Muscle layer of duodenum (tissue), 2 donors: ENCODE results near the gene ABCC9.
"Not testable (repeated sequence)": the region's sequence is repeated elsewhere in the genome, so short reads cannot be mapped to it uniquely, and the experiment has no call there.

Experiments
- H3K27ac ChIP-seq: one replicate; pipeline ENCODE4 v1.7.0; 2013; ENCODE audit warnings: mild to moderate bottlenecking, low read length
- H3K27me3 ChIP-seq: one replicate; pipeline ENCODE4 v1.7.0; 2013; ENCODE audit warnings: low read depth, mild to moderate bottlenecking, control low read depth, low read length
- H3K36me3 ChIP-seq, 2 donors: one replicate each; pipeline ENCODE4 v1.7.0; 2013; ENCODE audit warnings: low read length in 2 of 2, control low read depth in 1 of 2, mild to moderate bottlenecking in 1 of 2; ENCODE audit not compliant: insufficient read depth in 2 of 2, control insufficient read depth in 1 of 2
- H3K4me1 ChIP-seq, 2 donors: one replicate each; pipeline ENCODE4 v1.7.0; 2013; ENCODE audit warnings: low read length in 2 of 2, mild to moderate bottlenecking in 2 of 2, control low read depth in 1 of 2, moderate library complexity in 1 of 2; ENCODE audit not compliant: insufficient read depth in 2 of 2, control insufficient read depth in 1 of 2
- H3K4me3 ChIP-seq, 2 donors: one replicate each; pipeline ENCODE4 v1.7.0; 2013; ENCODE audit warnings: low read length in 2 of 2, low read depth in 1 of 2, mild to moderate bottlenecking in 1 of 2
- H3K9me3 ChIP-seq, 2 donors: one replicate each; pipeline ENCODE4 v1.7.0; 2013; ENCODE audit warnings: low read length in 2 of 2, control low read depth in 1 of 2, mild to moderate bottlenecking in 1 of 2; ENCODE audit not compliant: control insufficient read depth in 1 of 2
- donor health status: healthy.

The ABCC9 gene

GRCh38 chr12:21933656-21934055 is 7.6 kb downstream of the ABCC9 start:
- peaks cover 0 to 6% of the 10 kb centered on the region in 2 donors for H3K36me3 ChIP-seq
- no peaks in the 10 kb centered on the region for H3K27me3 ChIP-seq
- no peaks in the 10 kb centered on the region for H3K9me3 ChIP-seq
- no peaks in the 10 kb centered on the region for H3K4me1 ChIP-seq
- no peak overlapping the region for H3K4me3 ChIP-seq
- H3K27ac ChIP-seq, result no peak overlapping the region

GRCh38 chr12:21929972-21930371 is 11.3 kb downstream of the ABCC9 start:
- H3K27me3 ChIP-seq, H3K27ac ChIP-seq, H3K36me3 ChIP-seq, H3K4me1 ChIP-seq, H3K4me3 ChIP-seq, H3K9me3 ChIP-seq: not testable (repeated sequence)

GRCh38 chr12:21925296-21925913 is 15.8 kb downstream of the ABCC9 start:
- H3K9me3 ChIP-seq, result no peaks in the 10 kb centered on the region
- H3K27me3 ChIP-seq, result no peaks in the 10 kb centered on the region
- H3K4me1 ChIP-seq, result no peaks in the 10 kb centered on the region
- H3K36me3 ChIP-seq, result peaks cover 0 to 8% of the 10 kb centered on the region in 2 donors
- H3K4me3 ChIP-seq, result no peak overlapping the region
- no peak overlapping the region for H3K27ac ChIP-seq

- Histone ChIP-seq H3K27ac (no peak overlapping the region), H3K4me1 (no peaks in the 10 kb centered on the region), H3K9me3 (no peaks in the 10 kb centered on the region), H3K36me3 (peaks cover 0 to 8% of the 10 kb centered on the region in 2 donors), H3K4me3 (no peak overlapping the region), H3K27me3 (no peaks in the 10 kb centered on the region)
Measured at GRCh38 chr12:21921436-21921835, 19.8 kb downstream of the ABCC9 start.

GRCh38 chr12:21918456-21918855 is 22.8 kb downstream of the ABCC9 start:
- Histone ChIP-seq H3K9me3 (no peaks in the 10 kb centered on the region), H3K4me1 (no peaks in the 10 kb centered on the region), H3K27me3 (no peaks in the 10 kb centered on the region), H3K36me3 (peaks cover 0 to 3% of the 10 kb centered on the region in 2 donors), H3K4me3 (no peak overlapping the region), H3K27ac (no peak overlapping the region)

- Histone ChIP-seq H3K27me3 (no peaks in the 10 kb centered on the region), H3K9me3 (no peaks in the 10 kb centered on the region), H3K4me1 (no peaks in the 10 kb centered on the region), H3K27ac (no peak overlapping the region), H3K36me3 (no peaks in the 10 kb centered on the region), H3K4me3 (no peak overlapping the region)
Measured at GRCh38 chr12:21913823-21914222, 27.4 kb downstream of the ABCC9 start.

- Histone ChIP-seq H3K27ac (no peak overlapping the region), H3K9me3 (no peaks in the 10 kb centered on the region), H3K36me3 (no peaks in the 10 kb centered on the region), H3K27me3 (no peaks in the 10 kb centered on the region), H3K4me3 (no peak overlapping the region), H3K4me1 (no peaks in the 10 kb centered on the region)
Measured at GRCh38 chr12:21912318-21912717, 28.9 kb downstream of the ABCC9 start.

- Histone ChIP-seq H3K27me3 (no peaks in the 10 kb centered on the region), H3K4me1 (no peaks in the 10 kb centered on the region), H3K9me3 (no peaks in the 10 kb centered on the region), H3K4me3 (no peak overlapping the region), H3K27ac (no peak overlapping the region), H3K36me3 (peaks cover 0 to 3% of the 10 kb centered on the region in 2 donors)
Measured at GRCh38 chr12:21911832-21912231, 29.4 kb downstream of the ABCC9 start.

- Histone ChIP-seq H3K4me3 (no peak overlapping the region), H3K27ac (no peak overlapping the region), H3K27me3 (no peaks in the 10 kb centered on the region), H3K9me3 (no peaks in the 10 kb centered on the region), H3K4me1 (no peaks in the 10 kb centered on the region), H3K36me3 (peaks cover 6 to 9% of the 10 kb centered on the region in 2 donors)
Measured at GRCh38 chr12:21910657-21911056, 30.6 kb downstream of the ABCC9 start.

GRCh38 chr12:21907948-21908837 is 33.0 kb downstream of the ABCC9 start:
- H3K36me3 ChIP-seq, result peaks cover 6 to 9% of the 10 kb centered on the region in 2 donors
- no peaks in the 10 kb centered on the region for H3K9me3 ChIP-seq
- H3K27me3 ChIP-seq, result no peaks in the 10 kb centered on the region

GRCh38 chr12:21906919-21907493 is 34.2 kb downstream of the ABCC9 start:
- Histone ChIP-seq H3K9me3 (no peaks in the 10 kb centered on the region), H3K27ac (no peak overlapping the region), H3K27me3 (no peaks in the 10 kb centered on the region), H3K36me3 (peaks cover 6 to 9% of the 10 kb centered on the region in 2 donors), H3K4me1 (no peaks in the 10 kb centered on the region), H3K4me3 (no peak overlapping the region)

More at GRCh38 chr12:21907948-21908837, 33.0 kb downstream of the ABCC9 start:
- H3K4me3 ChIP-seq, result no peak overlapping the region
- H3K4me1 ChIP-seq, result no peaks in the 10 kb centered on the region
- H3K27ac ChIP-seq, result no peak overlapping the region
